ENCODE data around the gene OASL.

Gene OASL

DNA sequence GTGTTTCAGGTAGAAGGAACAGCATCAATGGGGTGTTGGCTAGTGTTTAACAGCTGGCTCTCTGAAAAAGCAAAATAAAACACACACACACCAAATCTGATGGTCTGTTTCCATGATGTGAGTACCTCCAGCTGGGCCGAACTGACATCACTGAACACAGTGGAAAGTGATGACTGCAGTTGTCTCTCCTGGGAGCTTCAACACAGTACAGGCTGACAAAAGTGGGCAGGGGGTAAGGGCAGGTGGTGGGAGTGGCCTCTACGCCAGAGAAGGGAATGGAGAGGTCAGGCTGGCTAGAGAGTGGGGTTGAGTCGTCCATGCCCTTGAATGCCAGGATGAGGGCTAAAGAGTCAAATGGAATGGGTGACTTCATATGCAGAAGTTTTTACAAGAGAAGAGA is 68.7 kb downstream of the OASL start:
- H3K4me3 ChIP-seq (ENCODE audit: low read depth, low read length): no peak overlapping the region
- no peak for DNase-seq (ENCODE audit: low read depth, low spot score)
- in situ Hi-C loops (cut with HindIII; ENCODE audit: low sequenced_read_pairs): no loop called here
- TF ChIP-seq, protein P1, sequence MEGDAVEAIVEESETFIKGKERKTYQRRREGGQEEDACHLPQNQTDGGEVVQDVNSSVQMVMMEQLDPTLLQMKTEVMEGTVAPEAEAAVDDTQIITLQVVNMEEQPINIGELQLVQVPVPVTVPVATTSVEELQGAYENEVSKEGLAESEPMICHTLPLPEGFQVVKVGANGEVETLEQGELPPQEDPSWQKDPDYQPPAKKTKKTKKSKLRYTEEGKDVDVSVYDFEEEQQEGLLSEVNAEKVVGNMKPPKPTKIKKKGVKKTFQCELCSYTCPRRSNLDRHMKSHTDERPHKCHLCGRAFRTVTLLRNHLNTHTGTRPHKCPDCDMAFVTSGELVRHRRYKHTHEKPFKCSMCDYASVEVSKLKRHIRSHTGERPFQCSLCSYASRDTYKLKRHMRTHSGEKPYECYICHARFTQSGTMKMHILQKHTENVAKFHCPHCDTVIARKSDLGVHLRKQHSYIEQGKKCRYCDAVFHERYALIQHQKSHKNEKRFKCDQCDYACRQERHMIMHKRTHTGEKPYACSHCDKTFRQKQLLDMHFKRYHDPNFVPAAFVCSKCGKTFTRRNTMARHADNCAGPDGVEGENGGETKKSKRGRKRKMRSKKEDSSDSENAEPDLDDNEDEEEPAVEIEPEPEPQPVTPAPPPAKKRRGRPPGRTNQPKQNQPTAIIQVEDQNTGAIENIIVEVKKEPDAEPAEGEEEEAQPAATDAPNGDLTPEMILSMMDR (IDR thresholded peaks at IDR 0.05; ENCODE audit: low read depth, low read length): no peak
